Thymus (tissue), 11 donors: ENCODE results near the gene NAA80. TPM values are rescaled to one million over a fixed set of nuclear protein-coding genes. Genes with fewer than 3 reads are reported as not detected.

Source experiments
- DNase-seq, 9 donors: peaks; one replicate each; pipeline ENCODE4 v3.0.0-alpha.2; 2013; ENCODE audit warnings: low spot score in 9 of 9, low read depth in 6 of 9, missing footprints in 1 of 9
- H3K27ac ChIP-seq, 2 donors: one replicate each; pipeline ENCODE4 v1.5.1; 2013; ENCODE audit warnings: control low read depth in 1 of 2, low read depth in 1 of 2, low read length in 1 of 2, mild to moderate bottlenecking in 1 of 2, moderate library complexity in 1 of 2
- H3K27me3 ChIP-seq, 2 donors: one replicate each; pipeline ENCODE4 v1.5.1; 2013; ENCODE audit warnings: low read length in 1 of 2; ENCODE audit not compliant: control insufficient read depth in 2 of 2, insufficient read depth in 1 of 2
- H3K36me3 ChIP-seq, 2 donors: one replicate each; pipeline ENCODE4 v1.5.1; 2013; ENCODE audit warnings: low read length in 1 of 2, mild to moderate bottlenecking in 1 of 2, moderate library complexity in 1 of 2; ENCODE audit not compliant: control insufficient read depth in 2 of 2, insufficient read depth in 2 of 2
- H3K4me1 ChIP-seq, 2 donors: one replicate each; pipeline ENCODE4 v1.5.1; 2013; ENCODE audit warnings: low read length in 2 of 2; ENCODE audit not compliant: control insufficient read depth in 2 of 2, insufficient read depth in 2 of 2
- H3K4me3 ChIP-seq, 2 donors: one replicate each; pipeline ENCODE4 v1.5.1; 2013; ENCODE audit warnings: low read length in 2 of 2, control low read depth in 1 of 2, mild to moderate bottlenecking in 1 of 2
- H3K9me3 ChIP-seq, 2 donors: one replicate each; pipeline ENCODE4 v1.5.1; 2013; ENCODE audit warnings: low read length in 1 of 2, mild to moderate bottlenecking in 1 of 2; ENCODE audit not compliant: control insufficient read depth in 2 of 2, insufficient read depth in 1 of 2
- WGBS: extraction: QIAGEN DNeasy Blood & Tissue Kit; methylation state at CpG from one replicate; pipeline ENCODE4 v1.1.7; 2013; 5-methylcytosine and 5-hydroxymethylcytosine counted together
- polyA plus RNA-seq: library from polyadenylated mRNA; stranded (reverse); fragments of 200-250 nt; gene quantifications from one replicate; pipeline ENCODE4 v1.2.3, GENCODE V29; 2013
- total RNA-seq: library from RNA; stranded (reverse); fragments of 120-200 nt; gene quantifications from one replicate; pipeline ENCODE4 v1.2.4, GENCODE V29; 2013
- donor health status: healthy.

The NAA80 gene
- total and polyA plus RNA-seq, 2 donors, result 6.4 to 23.7 TPM

DNA sequence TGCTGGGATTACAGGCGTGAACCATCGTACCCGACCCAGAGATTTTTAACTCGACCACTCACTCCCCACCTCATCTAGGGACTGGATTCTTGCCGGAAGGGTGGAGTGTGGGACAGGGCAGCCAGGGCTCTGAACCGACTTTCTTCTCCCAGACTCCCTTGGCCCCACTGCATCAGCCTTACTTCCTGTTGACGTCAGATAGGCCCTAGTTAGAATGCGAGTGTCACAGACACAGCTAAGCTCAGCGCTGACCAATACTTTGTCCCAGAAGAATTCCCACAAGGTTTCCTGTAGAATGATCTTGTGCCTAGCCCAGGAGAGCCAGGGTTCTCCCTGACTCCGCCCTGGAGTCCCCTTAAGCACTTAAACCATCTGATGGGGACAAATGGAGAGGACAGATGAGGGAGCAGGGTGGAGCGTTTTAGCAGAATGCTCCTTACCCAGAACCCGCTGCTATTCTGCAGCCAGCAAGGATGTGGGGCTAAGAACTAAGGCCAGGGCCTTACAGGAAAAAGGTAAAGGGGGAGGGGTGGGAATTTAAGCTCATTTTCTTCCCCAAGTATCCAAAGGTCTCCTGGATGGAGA lies 34.6 kb upstream of the NAA80 start:
- WGBS, result 87% methylated on average over 12 of the region's 12 CpGs
- H3K36me3 ChIP-seq, result peaks cover 29 to 48% of the 10 kb centered on the region in 2 donors
- peaks cover 0 to 7% of the 10 kb centered on the region in 2 donors for H3K27me3 ChIP-seq
- peaks cover 16 to 43% of the 10 kb centered on the region in 2 donors for H3K4me1 ChIP-seq
- no peak for DNase-seq
- H3K4me3 ChIP-seq, result no peak overlapping the region
- H3K27ac ChIP-seq, result peak overlapping the region; percentile 20 to 66
- no peaks in the 10 kb centered on the region for H3K9me3 ChIP-seq

DNA sequence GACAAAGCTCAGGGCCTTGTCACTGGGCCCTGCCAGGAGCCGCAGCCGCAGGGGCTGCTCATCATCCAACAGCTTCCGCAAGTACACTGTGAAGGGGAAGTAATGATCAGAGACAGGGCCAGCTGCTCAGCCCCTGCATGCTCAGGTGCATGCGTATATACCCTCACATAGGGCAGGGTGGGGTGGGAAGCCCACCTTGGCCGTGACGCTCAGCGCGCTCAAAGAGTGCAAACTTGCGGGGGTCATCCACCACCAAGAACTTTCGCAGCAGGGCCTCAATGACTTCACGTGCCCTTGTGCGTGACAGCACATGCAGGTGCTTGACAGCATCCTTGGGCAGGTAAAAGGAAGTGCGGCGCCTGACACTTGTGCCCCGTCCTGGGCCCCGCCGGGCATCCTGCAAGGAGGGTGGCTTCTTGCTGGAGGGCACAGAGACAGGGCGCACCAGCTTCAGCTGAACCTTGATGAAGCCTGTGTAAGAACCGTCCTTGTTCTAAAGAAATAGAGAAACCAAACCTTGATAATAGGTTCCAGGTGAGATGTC lies 32.2 kb upstream of the NAA80 start:
- DNase-seq, result no peak
- H3K36me3 ChIP-seq, result peaks cover 29 to 49% of the 10 kb centered on the region in 2 donors
- H3K4me3 ChIP-seq, result no peak overlapping the region
- H3K27ac ChIP-seq, result no peak overlapping the region
- WGBS, result 98% methylated on average over 19 of the region's 19 CpGs
- peaks cover 14 to 45% of the 10 kb centered on the region in 2 donors for H3K4me1 ChIP-seq
- no peaks in the 10 kb centered on the region for H3K27me3 ChIP-seq
- H3K9me3 ChIP-seq, result peaks cover 0 to 4% of the 10 kb centered on the region in 2 donors

DNA sequence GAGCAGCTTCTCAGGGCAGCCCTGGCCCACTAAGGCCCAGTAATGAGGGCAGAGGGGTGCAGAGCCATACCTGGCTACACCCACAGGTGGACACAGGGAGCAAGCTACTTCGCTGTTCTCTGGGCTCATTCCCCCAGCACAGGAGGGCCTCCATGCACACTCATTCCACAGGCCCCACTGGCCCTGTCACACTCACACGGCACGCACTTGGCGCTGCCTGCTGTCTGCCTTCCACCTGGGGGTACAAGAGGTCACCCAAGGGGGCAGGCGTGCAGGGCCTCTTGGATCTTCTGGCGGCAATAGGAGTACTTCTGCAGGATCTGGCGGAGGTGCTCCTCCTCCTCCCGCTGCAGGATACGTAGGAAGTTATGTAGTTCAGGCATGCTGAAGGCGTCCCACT lies 31.1 kb upstream of the NAA80 start:
- no peak overlapping the region for H3K27ac ChIP-seq

DNA sequence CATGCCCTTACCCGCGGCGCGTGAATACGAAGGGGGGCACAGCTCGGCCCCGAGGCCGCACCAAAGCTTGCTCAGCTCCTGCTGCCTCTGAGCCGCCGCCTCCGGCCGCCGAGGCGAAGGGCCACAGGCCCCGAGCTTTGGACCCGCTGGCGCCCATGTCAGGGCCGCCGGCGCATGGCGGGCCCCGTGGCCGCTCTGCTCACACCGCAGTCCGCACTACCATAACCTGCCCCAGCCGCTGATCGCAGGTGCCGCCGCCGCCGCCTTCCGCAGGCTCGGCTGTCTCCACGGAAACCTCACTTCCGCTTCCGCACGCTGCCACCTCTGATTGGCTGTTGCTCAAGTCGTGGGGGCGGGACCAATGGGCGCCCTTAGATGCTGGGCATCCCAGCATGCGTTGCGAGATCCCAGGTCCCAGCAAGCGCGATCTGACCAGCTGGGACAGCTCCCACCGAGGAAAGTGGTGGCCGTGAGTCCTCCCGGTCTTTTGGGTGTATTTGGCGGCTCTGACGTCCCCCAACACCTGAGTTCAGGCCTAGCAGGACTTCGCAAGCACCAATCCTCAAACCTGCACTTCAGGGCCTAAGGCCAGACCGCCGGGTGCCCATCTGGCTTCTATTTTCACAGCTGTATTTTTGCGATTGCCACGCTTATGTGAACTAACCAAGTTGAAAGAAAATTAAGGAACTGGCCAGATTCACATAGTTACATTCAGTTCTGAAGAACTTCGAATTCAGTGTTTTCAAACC lies 28.9 kb upstream of the NAA80 start, which contains the start of gene TUSC2:
Gene TUSC2 (minus strand): TSS at position 281 of the 749 bp plus-strand sequence. CDS start 124 bp downstream, at position 157.
- Histone ChIP-seq H3K36me3 (peaks cover 47 to 53% of the 10 kb centered on the region in 2 donors), H3K27me3 (no peaks in the 10 kb centered on the region), H3K4me3 (peak within 1 kb of the TSS; percentile 81 to 88), H3K27ac (peak within 1 kb of the TSS; percentile 82 to 86), H3K4me1 (peaks cover 5 to 20% of the 10 kb centered on the region in 2 donors), H3K9me3 (peaks cover 0 to 4% of the 10 kb centered on the region in 2 donors)
- DNase-seq, result peak; percentile 91 to 99 (median 97)
- 4% methylated on average over 55 of the region's 55 CpGs for WGBS

More for the DNA sequence above, 31.1 kb upstream of the NAA80 start:
- Histone ChIP-seq H3K27me3 (no peaks in the 10 kb centered on the region), H3K36me3 (peaks cover 40 to 60% of the 10 kb centered on the region in 2 donors), H3K9me3 (peaks cover 0 to 4% of the 10 kb centered on the region in 2 donors), H3K4me3 (no peak overlapping the region), H3K4me1 (peaks cover 5 to 34% of the 10 kb centered on the region in 2 donors)
- 98% methylated on average over 10 of the region's 10 CpGs for WGBS
- DNase-seq, result no peak

DNA sequence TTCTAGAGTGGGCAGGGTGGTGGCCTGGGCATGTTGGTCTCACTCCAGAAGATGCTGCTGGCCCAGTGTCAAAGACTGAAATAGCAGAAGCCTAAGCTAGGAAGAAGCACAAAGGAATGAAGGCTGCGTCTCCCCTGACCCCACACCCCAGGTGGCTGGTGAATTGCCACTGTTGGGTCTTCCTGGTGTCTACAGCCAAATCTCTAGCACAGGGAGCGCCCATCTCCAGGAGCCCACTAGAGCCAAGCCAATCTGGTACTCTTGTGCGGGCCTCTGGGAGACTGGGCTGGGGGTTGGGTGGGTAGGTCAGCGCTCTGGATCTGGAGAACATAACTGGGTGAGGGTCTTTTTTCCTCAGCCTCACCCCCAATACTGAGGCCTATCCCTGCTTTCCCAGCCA lies 27.9 kb upstream of the NAA80 start:
- H3K4me3 ChIP-seq, result peak overlapping the region; percentile 81 to 88
- peaks cover 7 to 24% of the 10 kb centered on the region in 2 donors for H3K4me1 ChIP-seq
- DNase-seq, result no peak
- 86% methylated on average over 4 of the region's 4 CpGs for WGBS
- no peaks in the 10 kb centered on the region for H3K27me3 ChIP-seq
- H3K9me3 ChIP-seq, result peaks cover 0 to 4% of the 10 kb centered on the region in 2 donors
- no peak overlapping the region for H3K27ac ChIP-seq
- peaks cover 44 to 48% of the 10 kb centered on the region in 2 donors for H3K36me3 ChIP-seq

DNA sequence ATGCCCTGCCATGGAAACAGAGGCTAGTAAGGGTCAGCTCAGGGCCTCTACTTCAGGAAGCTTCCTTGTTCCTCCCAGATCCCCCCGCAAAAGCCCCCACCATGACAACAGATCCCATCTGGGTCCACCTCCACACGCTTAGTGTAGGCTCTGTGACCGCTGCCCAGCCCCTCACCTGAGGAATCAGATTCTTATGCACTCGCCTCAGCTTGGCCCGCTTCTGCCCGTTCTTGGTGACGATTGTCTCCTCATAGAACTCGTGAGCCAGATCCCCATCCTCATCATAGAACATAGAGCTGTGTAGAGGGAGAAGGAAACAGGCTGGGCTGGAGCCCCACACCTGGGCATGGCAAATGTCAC lies 27.0 kb upstream of the NAA80 start:
- H3K9me3 ChIP-seq, result peaks cover 0 to 4% of the 10 kb centered on the region in 2 donors
- no peaks in the 10 kb centered on the region for H3K27me3 ChIP-seq
- peaks cover 9 to 29% of the 10 kb centered on the region in 2 donors for H3K4me1 ChIP-seq
- no peak overlapping the region for H3K4me3 ChIP-seq
- H3K36me3 ChIP-seq, result peaks cover 35 to 38% of the 10 kb centered on the region in 2 donors
- no peak for DNase-seq
- H3K27ac ChIP-seq, result no peak overlapping the region
- 96% methylated on average over 8 of the region's 8 CpGs for whole genome bisulfite sequencing

DNA sequence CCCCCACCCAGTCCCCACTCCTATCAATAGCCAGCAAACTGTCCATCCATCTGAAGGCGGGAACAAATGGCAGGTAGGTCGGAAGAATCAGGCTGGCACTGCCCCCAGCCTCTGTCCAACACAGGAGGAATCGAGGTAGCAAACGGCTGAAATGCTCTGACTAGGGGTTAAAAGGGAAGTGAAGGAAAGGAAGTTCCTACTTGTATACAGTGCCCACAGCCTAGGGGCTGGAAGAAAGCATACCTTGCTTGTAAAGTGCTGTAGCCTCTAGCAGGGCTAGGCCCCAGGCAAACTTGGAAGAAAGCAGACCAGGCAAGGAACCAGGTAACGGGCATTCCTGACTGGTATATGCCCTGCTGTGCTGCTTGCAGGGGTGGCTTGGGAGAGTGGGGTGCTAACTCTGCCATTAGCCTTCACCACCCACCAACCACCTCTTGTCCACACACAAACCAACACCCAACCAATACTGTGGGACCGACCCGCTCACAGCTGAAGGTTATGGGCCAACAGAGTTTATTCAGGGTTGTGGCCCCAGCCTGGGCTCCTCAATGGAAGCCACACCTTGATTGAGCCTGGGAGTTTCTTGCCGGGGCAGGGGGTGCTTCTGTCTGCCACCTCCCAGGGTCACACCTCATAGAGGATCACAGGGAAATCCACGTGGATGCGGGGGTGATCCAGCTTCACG lies 26.4 kb upstream of the NAA80 start:
- H3K27ac ChIP-seq, result no peak overlapping the region
- H3K36me3 ChIP-seq, result peaks cover 30 to 33% of the 10 kb centered on the region in 2 donors
- H3K27me3 ChIP-seq, result no peaks in the 10 kb centered on the region
- WGBS, result 94% methylated on average over 11 of the region's 11 CpGs
- peaks cover 9 to 31% of the 10 kb centered on the region in 2 donors for H3K4me1 ChIP-seq
- DNase-seq, result no peak
- peaks cover 0 to 4% of the 10 kb centered on the region in 2 donors for H3K9me3 ChIP-seq
- no peak overlapping the region for H3K4me3 ChIP-seq

GRCh38 chr3:50325113-50325480 lies 25.9 kb upstream of the NAA80 start:
- Histone ChIP-seq H3K36me3 (peaks cover 25 to 28% of the 10 kb centered on the region in 2 donors), H3K4me3 (no peak overlapping the region), H3K27me3 (no peaks in the 10 kb centered on the region), H3K4me1 (peaks cover 14 to 37% of the 10 kb centered on the region in 2 donors), H3K27ac (no peak overlapping the region), H3K9me3 (peaks cover 0 to 4% of the 10 kb centered on the region in 2 donors)
- DNase-seq, result no peak
- WGBS, result 95% methylated on average over 2 of the region's 2 CpGs
